H1 (cell line): ENCODE measurements around the gene HDAC8. TPM values are rescaled to one million over a fixed set of nuclear protein-coding genes. Genes with fewer than 3 reads are reported as not detected.

Experiments used
- CTCF ChIA-PET: fragments of 300-600 bp; sonication (Branson Sonifier 250); formaldehyde crosslinking; loops from one replicate; lab custom pipeline; 2021; ENCODE audit not compliant: partially characterized antibody; lab: Charles Lee
- POLR2A ChIA-PET: fragments of 300-600 bp; sonication (Branson Sonifier 250); formaldehyde crosslinking; loops from one replicate; lab custom pipeline; 2021; ENCODE audit warnings: inconsistent platforms; ENCODE audit not compliant: partially characterized antibody; lab: Charles Lee
- DNase-seq, 2 experiments: peaks; one replicate each; pipeline versions ENCODE4 v3.0.0 to v3.0.0-alpha.2; 2010 to 2022; ENCODE audit warnings: low spot score in 2 of 2, low read depth in 1 of 2, mixed read lengths in 1 of 2
- FAIRE-seq: peaks from 2 replicates; lab custom pipeline; 2011; peaks lifted over from hg19 to GRCh38; lab: Jason Lieb, UNC
- H2AFZ ChIP-seq: 2 replicates; pipeline ENCODE4 v1.8.1; 2012; ENCODE audit warnings: low read length, inconsistent platforms
- H2AK5ac ChIP-seq: 2 replicates; pipeline ENCODE4 v1.6.1; 2013; ENCODE audit warnings: low read depth, low read length
- H2BK120ac ChIP-seq: replicated peaks from 2 replicates; pipeline ENCODE3; 2013; ENCODE audit warnings: low read depth, low read length, inconsistent platforms
- H2BK12ac ChIP-seq: 2 replicates; pipeline ENCODE4 v1.6.1; 2013; ENCODE audit warnings: low read depth, low read length
- H2BK15ac ChIP-seq: 2 replicates; pipeline ENCODE4 v1.6.1; 2013; ENCODE audit warnings: low read length
- H2BK20ac ChIP-seq: 2 replicates; pipeline ENCODE4 v1.6.1; 2013; ENCODE audit warnings: low read length
- H2BK5ac ChIP-seq: 2 replicates; pipeline ENCODE4 v1.6.1; 2013; ENCODE audit warnings: low read depth, low read length
- H3K14ac ChIP-seq: 2 replicates; pipeline ENCODE4 v1.6.1; 2013; ENCODE audit warnings: inconsistent platforms; ENCODE audit not compliant: insufficient read length
- H3K18ac ChIP-seq: 2 replicates; pipeline ENCODE4 v1.6.1; 2013; ENCODE audit warnings: low read length; ENCODE audit errors: extremely low read depth
- H3K23ac ChIP-seq: 2 replicates; pipeline ENCODE4 v1.6.1; 2013; ENCODE audit warnings: inconsistent platforms; ENCODE audit not compliant: insufficient read length
- H3K23me2 ChIP-seq: 2 replicates; pipeline ENCODE4 v1.6.1; 2013; ENCODE audit warnings: low read depth, low read length
- H3K27ac ChIP-seq: 2 replicates; pipeline ENCODE4 v1.6.1; 2011; ENCODE audit warnings: low read depth, low read length, inconsistent platforms
- H3K27me3 ChIP-seq, 4 experiments: replicated peaks in 1 of 4; 1 replicate in 1 of 4; 2 replicates in 3 of 4; pipeline versions ENCODE4 v1.6.1 to v1.8.1; 2011 to 2013; ENCODE audit warnings: low read length in 3 of 4, mild to moderate bottlenecking in 3 of 4, inconsistent platforms in 2 of 4, mixed read lengths in 2 of 4, moderate library complexity in 1 of 4; ENCODE audit not compliant: control insufficient read depth in 3 of 4, insufficient read depth in 3 of 4; ENCODE audit errors: extremely low read depth in 1 of 4
- H3K36me3 ChIP-seq, 4 experiments: 2 replicates each; pipeline versions ENCODE4 v1.6.1 to v1.8.1; 2011 to 2013; ENCODE audit warnings: mild to moderate bottlenecking in 4 of 4, low read length in 3 of 4, moderate library complexity in 2 of 4, control low read depth in 1 of 4, inconsistent platforms in 1 of 4; ENCODE audit not compliant: insufficient read depth in 4 of 4, control insufficient read depth in 2 of 4
- H3K4ac ChIP-seq: replicated peaks from 2 replicates; pipeline ENCODE3; 2013; ENCODE audit warnings: low read length, low read depth, mixed read lengths, inconsistent platforms; ENCODE audit not compliant: insufficient read length
- H3K4me1 ChIP-seq, 4 experiments: replicated peaks in 1 of 4; 1 replicate in 1 of 4; 2 replicates in 3 of 4; pipeline versions ENCODE4 v1.6.1 to v1.8.1; 2011 to 2013; ENCODE audit warnings: low read length in 3 of 4, inconsistent platforms in 2 of 4, mixed read lengths in 1 of 4; ENCODE audit not compliant: insufficient read depth in 4 of 4, control insufficient read depth in 3 of 4
- H3K4me2 ChIP-seq, 2 experiments: 2 replicates each; pipeline versions ENCODE4 v1.6.1 to v1.8.1; 2011 to 2013; ENCODE audit warnings: low read depth in 2 of 2, low read length in 2 of 2, control low read depth in 1 of 2, inconsistent platforms in 1 of 2, mild to moderate bottlenecking in 1 of 2; ENCODE audit not compliant: insufficient read depth in 1 of 2
- H3K4me3 ChIP-seq, 4 experiments: fragments of 200-600, 300-600 bp in 1 of 4; sonication (generic), shearing (Covaris generic), sonication (Bioruptor Twin) in 1 of 4; 2 replicates each; pipeline versions ENCODE4 v1.5.1 to v1.8.1; 2011 to 2016; ENCODE audit warnings: low read length in 4 of 4, low read depth in 3 of 4, control low read depth in 2 of 4, inconsistent platforms in 2 of 4, mild to moderate bottlenecking in 2 of 4, mixed read lengths in 1 of 4, moderate library complexity in 1 of 4; ENCODE audit not compliant: insufficient read depth in 2 of 4; ENCODE audit errors: extremely low read depth in 1 of 4
- H3K56ac ChIP-seq: replicated peaks from 2 replicates; pipeline ENCODE3; 2013; ENCODE audit warnings: low read depth, mild to moderate bottlenecking, mixed read lengths, low read length, inconsistent platforms; ENCODE audit not compliant: insufficient read length
- H3K79me1 ChIP-seq: 2 replicates; pipeline ENCODE4 v1.6.1; 2013; ENCODE audit warnings: low read depth, low read length, control low read depth
- H3K79me2 ChIP-seq, 2 experiments: 2 replicates each; pipeline versions ENCODE4 v1.6.1 to v1.8.1; 2012 to 2013; ENCODE audit warnings: low read length in 2 of 2, mild to moderate bottlenecking in 2 of 2, inconsistent platforms in 1 of 2; ENCODE audit not compliant: insufficient read depth in 2 of 2, control insufficient read depth in 1 of 2
- H3K9ac ChIP-seq, 4 experiments: replicated peaks in 1 of 4; 1 replicate in 1 of 4; 2 replicates in 3 of 4; pipeline versions ENCODE4 v1.6.1 to v1.8.1; 2011 to 2013; ENCODE audit warnings: low read depth in 3 of 4, low read length in 3 of 4, control low read depth in 2 of 4, mild to moderate bottlenecking in 2 of 4, moderate library complexity in 2 of 4, inconsistent platforms in 1 of 4; ENCODE audit errors: extremely low read depth in 1 of 4
- H3K9me3 ChIP-seq, 2 experiments: 2 replicates each; pipeline versions ENCODE4 v1.6.1 to v1.8.1; 2012 to 2013; ENCODE audit warnings: mild to moderate bottlenecking in 2 of 2, moderate library complexity in 2 of 2, control low read depth in 1 of 2, inconsistent platforms in 1 of 2, low read depth in 1 of 2, low read length in 1 of 2, mixed read lengths in 1 of 2; ENCODE audit not compliant: insufficient read depth in 2 of 2
- H4K20me1 ChIP-seq, 2 experiments: replicated peaks in 1 of 2; 2 replicates each; pipeline versions ENCODE3 to v1.8.1; 2011 to 2013; ENCODE audit warnings: inconsistent platforms in 2 of 2, low read length in 2 of 2, mild to moderate bottlenecking in 1 of 2; ENCODE audit not compliant: insufficient read depth in 2 of 2, control insufficient read depth in 1 of 2
- H4K5ac ChIP-seq: 2 replicates; pipeline ENCODE4 v1.6.1; 2013; ENCODE audit warnings: low read length, low read depth, mixed read lengths, inconsistent platforms; ENCODE audit not compliant: insufficient read length
- H4K8ac ChIP-seq: 2 replicates; pipeline ENCODE4 v1.8.0; 2013; ENCODE audit warnings: mild to moderate bottlenecking, moderate library complexity, low read length, inconsistent platforms; ENCODE audit not compliant: insufficient read depth; ENCODE audit errors: extremely low read depth
- H4K91ac ChIP-seq: replicated peaks from 2 replicates; pipeline ENCODE3; 2013; ENCODE audit warnings: low read length, mixed read lengths, inconsistent platforms; ENCODE audit not compliant: insufficient read length
- ATF2 ChIP-seq: IDR thresholded peaks from 2 replicates; pipeline ENCODE4 v1.6.1; 2012; ENCODE audit warnings: low read length, inconsistent platforms
- CEBPB ChIP-seq: IDR thresholded peaks from 2 replicates; pipeline ENCODE4 v1.6.1; 2012; ENCODE audit warnings: low read depth, low read length
- CHD1 ChIP-seq: IDR thresholded peaks from 2 replicates; pipeline ENCODE4 v1.6.1; 2012; ENCODE audit warnings: low read depth, low read length, improper control_type of control experiment
- EP300 ChIP-seq, 2 experiments: IDR thresholded peaks; 1 replicate in 1 of 2; 2 replicates in 1 of 2; pipeline ENCODE4 v1.6.1; 2011 to 2012; ENCODE audit warnings: low read depth in 2 of 2, low read length in 2 of 2, mild to moderate bottlenecking in 2 of 2, borderline replicate concordance in 1 of 2, inconsistent platforms in 1 of 2, moderate library complexity in 1 of 2
- KDM4A ChIP-seq: IDR thresholded peaks from one replicate; pipeline ENCODE4 v1.7.1; 2012; ENCODE audit warnings: low read depth, mild to moderate bottlenecking, moderate library complexity, low read length, inconsistent platforms; ENCODE audit not compliant: severe bottlenecking
- POLR2A ChIP-seq, 2 experiments: IDR thresholded peaks; 1 replicate in 1 of 2; 2 replicates in 1 of 2; pipeline ENCODE4 v1.6.1; 2011; ENCODE audit warnings: low read depth in 2 of 2, low read length in 2 of 2, mild to moderate bottlenecking in 2 of 2; ENCODE audit errors: control extremely low read depth in 1 of 2
- POU5F1 ChIP-seq: IDR thresholded peaks from 2 replicates; pipeline ENCODE4 v1.6.1; 2011; ENCODE audit warnings: low read depth, mild to moderate bottlenecking, low read length, moderate library complexity
- RBBP5 ChIP-seq: IDR thresholded peaks from 2 replicates; pipeline ENCODE4 v1.7.1; 2012; ENCODE audit warnings: low read depth, mild to moderate bottlenecking, inconsistent platforms, low read length, moderate library complexity, borderline replicate concordance
- RFX5 ChIP-seq: IDR thresholded peaks from 2 replicates; pipeline ENCODE4 v1.6.1; 2011; ENCODE audit warnings: low read depth, low read length, improper control_type of control experiment, borderline replicate concordance
- SIX5 ChIP-seq: IDR thresholded peaks from 2 replicates; pipeline ENCODE4 v1.6.1; 2011; ENCODE audit warnings: mild to moderate bottlenecking, low read depth, low read length
- SP4 ChIP-seq: IDR thresholded peaks from 2 replicates; pipeline ENCODE4 v1.6.1; 2012; ENCODE audit warnings: low read length, inconsistent platforms
- WGBS, 2 experiments: shearing (Covaris generic) in 1 of 2; methylation state at CpG; one replicate each; pipeline versions ENCODE4 v1.1.6 to v1.1.7; 2013 to 2015; ENCODE audit warnings: low lambda C conversion rate in 2 of 2, mixed read lengths in 2 of 2, inconsistent platforms in 1 of 2, low coverage in 1 of 2, missing lambda C conversion rate in 1 of 2; ENCODE audit not compliant: insufficient replicate concordance in 2 of 2, insufficient coverage in 1 of 2, insufficient read length in 1 of 2; ENCODE audit errors: extremely low coverage in 1 of 2, missing lambda C conversion rate in 1 of 2; 5-methylcytosine and 5-hydroxymethylcytosine counted together
- polyA plus RNA-seq, 7 experiments: library from polyadenylated mRNA; depleted of rRNA in 3 of 7; stranded (reverse) in 5 of 7; unstranded in 2 of 7; fragments of >200 nt in 5 of 7; fragments of 200-250 nt in 2 of 7; gene quantifications; 1 replicate in 5 of 7; 2 replicates in 1 of 7; 4 replicates in 1 of 7; pipeline versions ENCODE4 v1.2.1 to v1.2.3, GENCODE V29; 2011 to 2013; ENCODE audit warnings: missing spikeins in 2 of 7, mixed read lengths in 2 of 7
- total RNA-seq: library from RNA; stranded (reverse); fragmentation: NEBNext Ultra II Directional; extraction: Animal tissue kit (Norgen Biotek cat#: 25700); gene quantifications from 2 replicates; pipeline ENCODE4 v1.2.1, GENCODE V29; 2021

HDAC8 gene
- total and polyA plus RNA-seq, 2 of the 8 experiments (the other 6 are each of a cell fraction or from before 2014, with no cell fraction given) = 9.7 to 20.3 TPM

- ChIA-PET POLR2A (interaction anchor here (1.1 kb wide), 2 partner anchors 88 to 141 kb away, joined by 3 read pairs; partner anchors contain the start of gene ERCC6L), CTCF (interaction anchor here (0.7 to 1.2 kb wide), 3 partner anchors 10 to 88 kb away, joined by 3 read pairs; no protein-coding TSS in a partner anchor)
- no peaks in the 10 kb centered on the region for H3K79me2 ChIP-seq
- FAIRE-seq (peak; percentile 65), DNase-seq (no peak)
- no peaks in the 10 kb centered on the region for H3K23me2 ChIP-seq
- no peak overlapping the region for H3K23ac ChIP-seq
- H4K91ac ChIP-seq = no peak overlapping the region
- no peak overlapping the region for H2BK12ac ChIP-seq
- no peaks in the 10 kb centered on the region for H4K20me1 ChIP-seq
- no peak overlapping the region for H3K4ac ChIP-seq
- 81% methylated on average over 7 of the region's 8 CpGs; no CpG with 5 or more reads in 1 of the 2 experiments for WGBS, 2 experiments
- no peak overlapping the region for H3K18ac ChIP-seq
- no peak overlapping the region for H3K9ac ChIP-seq
- H4K5ac ChIP-seq = no peak overlapping the region
- no peak overlapping the region for H2BK20ac ChIP-seq
- H3K36me3 ChIP-seq = no peaks in the 10 kb centered on the region
- no peak overlapping the region for H2BK15ac ChIP-seq
- no peak overlapping the region for H3K56ac ChIP-seq
- no peaks in the 10 kb centered on the region for H3K79me1 ChIP-seq
- H4K8ac ChIP-seq = no peak overlapping the region
- no peak overlapping the region for H2AFZ ChIP-seq
- H3K14ac ChIP-seq = no peak overlapping the region
- peaks cover 0 to 3% (median 1%) of the 10 kb centered on the region in 4 experiments; a peak in 1 of 7 replicates for H3K4me1 ChIP-seq
- H3K4me3 ChIP-seq = no peak overlapping the region
- no peak overlapping the region for H2AK5ac ChIP-seq
- no peak overlapping the region for H2BK5ac ChIP-seq
- no peak overlapping the region for H3K4me2 ChIP-seq
- H3K9me3 ChIP-seq = no peaks in the 10 kb centered on the region
- no peaks in the 10 kb centered on the region for H3K27me3 ChIP-seq
- no peak overlapping the region for H2BK120ac ChIP-seq
- no peak overlapping the region for H3K27ac ChIP-seq
- TF ChIP-seq KDM4A (no peak), CEBPB (no peak), ATF2 (no peak), SP4 (no peak), CHD1 (no peak), EP300 (IDR thresholded peaks at IDR 0.05; ENCODE audit: borderline replicate concordance in 1 of 2, low read depth in 2 of 2, low read length in 2 of 2) (no peak), POLR2A (IDR thresholded peaks at IDR 0.05; ENCODE audit: control extremely low read depth in 1 of 2, low read depth in 2 of 2, low read length in 2 of 2) (no peak), SIX5 (no peak), RBBP5 (no peak), POU5F1 (no peak), RFX5 (no peak)
Observed at GRCh38 chrX:72326605-72327300, 245.9 kb downstream of the HDAC8 start.
